GM20000 (cell line): ENCODE data around the gene BCL7B.
A peak's percentile ranks its signal among the peaks of the same experiment; 100 is the strongest.

ENCODE experiments used
- DNase-seq: peaks from one replicate; pipeline ENCODE4 v3.0.0; 2012; ENCODE audit warnings: low spot score
- TF ChIP-seq, protein P1 (sequence below): IDR thresholded peaks from 2 replicates; pipeline ENCODE4 v1.5.1; 2012; ENCODE audit warnings: mild to moderate bottlenecking, control low read depth; ENCODE audit errors: extremely low read depth, missing control alignments

Gene BCL7B

GRCh38 chr7:73578342-73579128 lies 21.0 kb upstream of the BCL7B start, which contains the start of gene TBL2:
TBL2 (minus strand) TSS chr7:73578579; CDS start chr7:73578549, 30 bp downstream.
- TF ChIP-seq, protein P1, sequence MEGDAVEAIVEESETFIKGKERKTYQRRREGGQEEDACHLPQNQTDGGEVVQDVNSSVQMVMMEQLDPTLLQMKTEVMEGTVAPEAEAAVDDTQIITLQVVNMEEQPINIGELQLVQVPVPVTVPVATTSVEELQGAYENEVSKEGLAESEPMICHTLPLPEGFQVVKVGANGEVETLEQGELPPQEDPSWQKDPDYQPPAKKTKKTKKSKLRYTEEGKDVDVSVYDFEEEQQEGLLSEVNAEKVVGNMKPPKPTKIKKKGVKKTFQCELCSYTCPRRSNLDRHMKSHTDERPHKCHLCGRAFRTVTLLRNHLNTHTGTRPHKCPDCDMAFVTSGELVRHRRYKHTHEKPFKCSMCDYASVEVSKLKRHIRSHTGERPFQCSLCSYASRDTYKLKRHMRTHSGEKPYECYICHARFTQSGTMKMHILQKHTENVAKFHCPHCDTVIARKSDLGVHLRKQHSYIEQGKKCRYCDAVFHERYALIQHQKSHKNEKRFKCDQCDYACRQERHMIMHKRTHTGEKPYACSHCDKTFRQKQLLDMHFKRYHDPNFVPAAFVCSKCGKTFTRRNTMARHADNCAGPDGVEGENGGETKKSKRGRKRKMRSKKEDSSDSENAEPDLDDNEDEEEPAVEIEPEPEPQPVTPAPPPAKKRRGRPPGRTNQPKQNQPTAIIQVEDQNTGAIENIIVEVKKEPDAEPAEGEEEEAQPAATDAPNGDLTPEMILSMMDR = no peak
- peak; percentile 100 for DNase-seq

DNA sequence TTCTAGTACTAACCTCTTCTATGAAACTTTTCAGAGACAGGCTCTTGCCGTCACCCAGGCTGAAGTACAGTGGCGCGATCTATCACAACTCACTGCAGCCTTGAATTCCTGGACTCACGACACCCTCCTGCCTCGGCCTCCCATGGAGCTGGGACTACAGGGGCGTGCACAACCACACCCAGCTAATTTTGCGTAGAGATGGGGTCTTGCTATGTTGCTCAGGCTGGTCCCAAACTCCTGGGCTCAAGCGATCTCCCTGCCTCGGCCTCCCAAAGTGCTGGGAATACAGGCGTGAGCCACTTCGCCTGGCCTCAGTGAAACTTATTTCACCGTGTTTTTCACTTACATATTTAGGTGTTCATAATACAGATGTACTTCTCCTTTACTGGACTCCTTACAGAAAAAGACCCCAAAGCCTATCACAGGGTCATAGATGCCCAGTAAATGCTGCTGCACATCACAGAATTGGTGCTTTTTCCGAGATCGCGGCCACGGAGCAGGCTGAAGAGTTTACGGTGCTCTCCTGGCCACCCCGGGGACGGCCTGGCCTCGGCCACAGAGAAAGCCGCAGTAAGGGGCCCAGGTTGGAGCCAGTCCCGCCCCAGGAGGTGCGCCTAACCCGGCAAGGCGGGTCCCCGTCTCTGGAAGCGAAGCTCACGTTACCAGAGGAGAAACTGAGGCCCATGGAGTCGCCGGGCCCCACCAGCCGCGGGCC lies 20.3 kb upstream of the BCL7B start:
- DNase-seq = no peak
- TF ChIP-seq, protein P1 = no peak

- DNase-seq = no peak
- TF ChIP-seq, protein P1 = no peak
These were observed 16.3 kb upstream of the BCL7B start for GRCh38 chr7:73573791-73574190.

GRCh38 chr7:73573276-73573675 lies 15.8 kb upstream of the BCL7B start:
- no peak for DNase-seq

GRCh38 chr7:73572767-73573186 lies 15.3 kb upstream of the BCL7B start:
- DNase-seq = no peak
- TF ChIP-seq, protein P1 = no peak

More at GRCh38 chr7:73573276-73573675, 15.8 kb upstream of the BCL7B start:
- TF ChIP-seq, protein P1 = no peak

GRCh38 chr7:73570977-73571376 lies 13.5 kb upstream of the BCL7B start:
- TF ChIP-seq, protein P1 = no peak
- DNase-seq = no peak

GRCh38 chr7:73570521-73570920 lies 13.0 kb upstream of the BCL7B start:
- DNase-seq = no peak
- TF ChIP-seq, protein P1 = no peak
